ENCODE data around the gene ARHGAP40.

Gene ARHGAP40

DNA sequence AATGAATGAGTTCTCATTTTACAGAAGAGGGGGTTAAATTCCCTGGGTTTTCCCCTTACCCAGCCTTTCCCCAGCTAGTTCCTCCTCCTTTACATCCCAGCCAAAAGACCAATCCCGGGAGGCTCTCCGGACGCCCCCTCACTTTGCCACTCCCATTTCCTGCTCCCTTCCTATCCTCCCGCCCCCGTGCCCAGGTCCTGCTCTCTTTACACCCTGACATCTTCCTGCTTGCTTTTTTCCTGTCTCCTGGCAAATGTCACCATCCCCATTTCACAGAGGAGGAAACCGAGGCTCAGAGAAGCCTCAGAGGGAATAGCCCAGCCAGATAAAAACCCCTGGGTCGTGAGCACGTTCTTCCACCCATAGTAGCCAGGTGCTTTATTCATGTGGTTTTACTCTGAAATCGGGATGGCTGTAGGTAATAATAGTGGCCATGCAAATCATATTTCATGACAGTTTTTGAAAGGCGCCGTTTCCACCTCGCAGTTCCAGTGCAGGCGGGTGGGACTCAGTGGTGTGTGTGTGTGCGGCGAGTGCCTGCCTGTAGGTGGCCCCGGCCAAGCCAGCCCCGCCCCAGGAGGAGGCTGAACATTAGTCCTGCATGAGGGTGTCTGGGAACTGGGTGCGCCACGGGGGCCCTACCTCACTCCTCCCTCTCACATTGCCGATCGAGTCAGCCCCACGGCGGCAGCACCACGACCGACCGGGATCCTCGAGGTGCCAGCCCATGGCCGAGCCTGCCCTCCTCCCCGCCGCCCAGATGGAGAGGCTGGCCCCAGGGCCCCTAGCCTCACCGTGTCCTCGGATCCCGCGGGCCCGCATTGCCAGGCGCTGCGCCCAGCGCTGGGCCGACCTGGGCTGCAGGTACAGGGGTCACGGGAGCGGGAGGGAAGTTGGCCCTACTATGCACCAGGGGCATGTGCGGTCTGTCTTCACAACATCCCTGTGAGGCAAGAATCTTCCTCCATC, at the start of gene ARHGAP40:
ARHGAP40 (plus strand) TSS at position 594 of the 969 bp plus-strand sequence.
- Histone ChIP-seq H3K4me1 (ENCODE audit: control insufficient read depth, insufficient read depth, low read length, unreplicated experiment) (peaks cover 17% of the 10 kb centered on the region), H3K36me3 (ENCODE audit: insufficient read depth, low read length) (no peaks in the 10 kb centered on the region), H3K27ac (ENCODE audit: low read depth, low read length) (no peak within 1 kb of the TSS), H2AFZ (ENCODE audit: low read length, unreplicated experiment) (peak within 1 kb of the TSS; percentile 27), H3K79me2 (ENCODE audit: control insufficient read depth, insufficient read depth, low read length, unreplicated experiment) (no peaks in the 10 kb centered on the region), H3K4me3 (ENCODE audit: low read depth, low read length) (peak within 1 kb of the TSS; percentile 58), H3K27me3 (ENCODE audit: insufficient read depth, low read length) (no peaks in the 10 kb centered on the region)

- H3K27me3 ChIP-seq (ENCODE audit: insufficient read depth, low read length) = no peaks in the 10 kb centered on the region
- no peak overlapping the region for H2AFZ ChIP-seq (ENCODE audit: low read length, unreplicated experiment)
- H3K36me3 ChIP-seq (ENCODE audit: insufficient read depth, low read length) = peaks cover 53% of the 10 kb centered on the region
- no peaks in the 10 kb centered on the region for H3K4me1 ChIP-seq (ENCODE audit: control insufficient read depth, insufficient read depth, low read length, unreplicated experiment)
- no peak overlapping the region for H3K27ac ChIP-seq (ENCODE audit: low read depth, low read length)
- H3K4me3 ChIP-seq (ENCODE audit: low read depth, low read length) = no peak overlapping the region
- H3K79me2 ChIP-seq (ENCODE audit: control insufficient read depth, insufficient read depth, low read length, unreplicated experiment) = no peaks in the 10 kb centered on the region
These were observed 46.6 kb upstream of the ARHGAP40 start for GRCh38 chr20:38554986-38555385.

- Histone ChIP-seq H3K27ac (ENCODE audit: low read depth, low read length) (no peak overlapping the region), H2AFZ (ENCODE audit: low read length, unreplicated experiment) (no peak overlapping the region), H3K4me1 (ENCODE audit: control insufficient read depth, insufficient read depth, low read length, unreplicated experiment) (no peaks in the 10 kb centered on the region), H3K27me3 (ENCODE audit: insufficient read depth, low read length) (no peaks in the 10 kb centered on the region), H3K36me3 (ENCODE audit: insufficient read depth, low read length) (peaks cover 53% of the 10 kb centered on the region), H3K79me2 (ENCODE audit: control insufficient read depth, insufficient read depth, low read length, unreplicated experiment) (no peaks in the 10 kb centered on the region), H3K4me3 (ENCODE audit: low read depth, low read length) (no peak overlapping the region)
These were observed 46.2 kb upstream of the ARHGAP40 start for GRCh38 chr20:38555395-38555794.

GRCh38 chr20:38557174-38557573, 44.4 kb upstream of the ARHGAP40 start:
- Histone ChIP-seq H3K79me2 (ENCODE audit: control insufficient read depth, insufficient read depth, low read length, unreplicated experiment) (no peaks in the 10 kb centered on the region), H3K4me3 (ENCODE audit: low read depth, low read length) (no peak overlapping the region), H3K27ac (ENCODE audit: low read depth, low read length) (no peak overlapping the region), H2AFZ (ENCODE audit: low read length, unreplicated experiment) (no peak overlapping the region), H3K27me3 (ENCODE audit: insufficient read depth, low read length) (no peaks in the 10 kb centered on the region), H3K36me3 (ENCODE audit: insufficient read depth, low read length) (peaks cover 40% of the 10 kb centered on the region), H3K4me1 (ENCODE audit: control insufficient read depth, insufficient read depth, low read length, unreplicated experiment) (no peaks in the 10 kb centered on the region)

DNA sequence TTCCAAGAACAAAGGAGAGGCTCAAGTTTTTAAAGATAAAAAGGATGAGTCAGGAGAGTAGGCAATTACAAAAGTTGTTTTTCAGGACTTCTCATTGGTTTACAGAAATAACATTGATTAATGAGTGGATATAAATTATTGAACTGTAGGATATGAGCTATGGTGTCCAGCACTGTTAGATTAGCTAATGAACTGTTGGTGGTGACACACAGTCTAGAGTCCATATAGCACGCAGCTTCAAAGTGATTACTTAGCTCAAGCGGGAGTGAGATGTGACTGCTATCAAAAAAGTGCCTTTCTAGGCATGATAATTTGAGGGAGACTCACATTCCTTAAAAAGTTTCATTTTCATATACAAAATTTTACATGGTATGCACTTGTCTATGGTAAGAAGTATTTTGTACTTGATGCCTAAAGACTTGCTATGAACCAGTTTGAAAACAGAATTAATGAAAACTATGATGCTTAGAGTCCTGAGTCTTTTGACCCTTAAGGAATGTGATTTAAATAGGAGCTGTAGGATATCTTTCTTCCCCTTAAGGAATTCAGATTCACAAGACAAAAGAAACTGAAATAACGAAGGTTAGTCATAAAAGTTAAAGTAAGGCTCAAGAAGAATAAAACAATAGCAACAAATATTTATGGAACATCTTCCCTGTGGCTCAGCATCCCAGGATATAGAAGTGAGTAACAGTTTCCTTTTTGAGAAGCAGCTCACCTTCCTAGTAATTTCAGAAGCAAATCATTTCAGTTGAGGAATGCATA, 42.8 kb upstream of the ARHGAP40 start:
- no peaks in the 10 kb centered on the region for H3K79me2 ChIP-seq (ENCODE audit: control insufficient read depth, insufficient read depth, low read length, unreplicated experiment)
- no peak overlapping the region for H2AFZ ChIP-seq (ENCODE audit: low read length, unreplicated experiment)
- no peaks in the 10 kb centered on the region for H3K27me3 ChIP-seq (ENCODE audit: insufficient read depth, low read length)
- no peak overlapping the region for H3K4me3 ChIP-seq (ENCODE audit: low read depth, low read length)
- H3K27ac ChIP-seq (ENCODE audit: low read depth, low read length) = no peak overlapping the region
- peaks cover 28% of the 10 kb centered on the region for H3K36me3 ChIP-seq (ENCODE audit: insufficient read depth, low read length)
- no peaks in the 10 kb centered on the region for H3K4me1 ChIP-seq (ENCODE audit: control insufficient read depth, insufficient read depth, low read length, unreplicated experiment)

DNA sequence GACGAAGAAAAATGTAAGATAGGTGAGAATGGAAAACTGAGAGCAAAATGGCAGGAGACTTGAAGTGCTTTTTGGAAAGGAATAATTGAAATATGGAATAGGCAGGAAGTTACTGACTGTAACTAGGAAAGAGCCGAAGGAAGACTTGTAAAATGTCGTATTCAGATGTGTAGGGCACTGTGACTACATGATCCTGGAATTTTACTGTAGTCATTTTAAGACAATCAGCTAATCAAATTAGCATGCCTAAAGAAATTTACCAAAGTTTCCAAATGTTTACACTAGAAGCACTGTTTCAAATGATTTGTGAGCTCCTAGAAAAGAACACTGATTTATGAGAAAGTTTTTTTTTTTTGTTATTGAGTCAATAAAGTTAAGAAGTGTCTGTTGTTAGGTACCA, 41.8 kb upstream of the ARHGAP40 start:
- H3K27me3 ChIP-seq (ENCODE audit: insufficient read depth, low read length) = no peaks in the 10 kb centered on the region
- no peaks in the 10 kb centered on the region for H3K79me2 ChIP-seq (ENCODE audit: control insufficient read depth, insufficient read depth, low read length, unreplicated experiment)
- peaks cover 20% of the 10 kb centered on the region for H3K36me3 ChIP-seq (ENCODE audit: insufficient read depth, low read length)
- H2AFZ ChIP-seq (ENCODE audit: low read length, unreplicated experiment) = no peak overlapping the region
- H3K4me3 ChIP-seq (ENCODE audit: low read depth, low read length) = no peak overlapping the region
- no peak overlapping the region for H3K27ac ChIP-seq (ENCODE audit: low read depth, low read length)
- H3K4me1 ChIP-seq (ENCODE audit: control insufficient read depth, insufficient read depth, low read length, unreplicated experiment) = no peaks in the 10 kb centered on the region

DNA sequence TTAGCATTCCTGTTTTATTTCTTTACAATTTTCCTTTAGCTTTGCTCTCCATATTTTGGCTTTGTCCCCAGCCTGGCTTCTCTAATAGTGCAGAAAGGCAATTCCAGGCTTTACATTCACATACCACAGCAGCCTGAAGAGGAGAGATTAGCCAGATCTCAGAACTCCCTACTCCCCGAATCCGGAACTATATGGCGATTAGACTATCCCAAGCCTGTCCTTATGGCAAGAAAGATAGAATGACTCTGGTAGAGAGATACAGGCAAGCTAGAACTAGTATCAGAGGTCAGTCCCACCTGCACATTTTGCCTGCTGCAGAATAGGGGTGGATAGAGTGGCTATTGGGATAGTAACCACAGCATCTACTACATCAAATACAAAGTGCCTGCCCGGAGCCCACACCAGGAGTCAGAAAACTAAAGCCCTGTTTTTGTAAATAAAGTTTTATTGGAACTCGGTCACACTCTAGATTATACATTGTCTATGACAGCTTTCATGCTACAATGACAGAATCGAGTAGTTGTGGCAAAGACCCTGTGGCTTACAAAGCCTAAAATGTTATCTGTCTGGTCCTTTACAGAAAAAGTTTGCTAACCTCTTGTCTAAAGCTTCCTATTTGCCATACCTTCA, 37.7 kb upstream of the ARHGAP40 start:
- H3K27me3 ChIP-seq (ENCODE audit: insufficient read depth, low read length) = no peaks in the 10 kb centered on the region
- H3K4me1 ChIP-seq (ENCODE audit: control insufficient read depth, insufficient read depth, low read length, unreplicated experiment) = no peaks in the 10 kb centered on the region
- no peak overlapping the region for H3K4me3 ChIP-seq (ENCODE audit: low read depth, low read length)
- no peak overlapping the region for H3K27ac ChIP-seq (ENCODE audit: low read depth, low read length)
- H2AFZ ChIP-seq (ENCODE audit: low read length, unreplicated experiment) = no peak overlapping the region
- H3K79me2 ChIP-seq (ENCODE audit: control insufficient read depth, insufficient read depth, low read length, unreplicated experiment) = no peaks in the 10 kb centered on the region
- H3K36me3 ChIP-seq (ENCODE audit: insufficient read depth, low read length) = peaks cover 2% of the 10 kb centered on the region; the same call in 1 of the 2 replicates

DNA sequence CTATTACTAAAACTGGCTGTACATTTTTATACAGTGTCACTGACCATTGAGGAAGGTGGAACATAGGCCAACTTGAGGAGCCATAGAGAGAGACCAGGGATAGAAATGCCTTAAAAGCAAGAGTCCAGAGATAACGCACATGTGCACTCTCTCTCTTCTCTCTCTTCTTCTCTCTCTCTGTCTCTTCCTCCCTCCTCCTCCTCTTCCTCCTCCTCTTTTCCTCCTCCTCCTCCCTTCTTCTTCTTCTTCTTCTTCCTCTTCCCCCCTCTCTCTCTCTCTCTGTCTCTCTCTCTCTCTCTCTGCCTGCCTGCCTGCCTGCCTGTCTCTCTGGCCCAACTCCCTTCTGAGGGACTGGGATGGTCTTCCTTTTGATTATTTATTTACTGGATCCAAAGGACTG, 36.9 kb upstream of the ARHGAP40 start:
- H3K36me3 ChIP-seq (ENCODE audit: insufficient read depth, low read length) = no peaks in the 10 kb centered on the region; the same call in 1 of the 2 replicates

GRCh38 chr20:38566036-38566598, 35.5 kb upstream of the ARHGAP40 start:
- Histone ChIP-seq H3K79me2 (ENCODE audit: control insufficient read depth, insufficient read depth, low read length, unreplicated experiment) (no peaks in the 10 kb centered on the region), H3K27me3 (ENCODE audit: insufficient read depth, low read length) (no peaks in the 10 kb centered on the region), H3K36me3 (ENCODE audit: insufficient read depth, low read length) (peaks cover under 1% of the 10 kb centered on the region; the same call in 1 of the 2 replicates), H2AFZ (ENCODE audit: low read length, unreplicated experiment) (no peak overlapping the region), H3K4me1 (ENCODE audit: control insufficient read depth, insufficient read depth, low read length, unreplicated experiment) (no peaks in the 10 kb centered on the region), H3K4me3 (ENCODE audit: low read depth, low read length) (no peak overlapping the region), H3K27ac (ENCODE audit: low read depth, low read length) (no peak overlapping the region)

More for the DNA sequence above, 36.9 kb upstream of the ARHGAP40 start:
- Histone ChIP-seq H3K27me3 (ENCODE audit: insufficient read depth, low read length) (no peaks in the 10 kb centered on the region), H3K4me3 (ENCODE audit: low read depth, low read length) (no peak overlapping the region), H3K79me2 (ENCODE audit: control insufficient read depth, insufficient read depth, low read length, unreplicated experiment) (no peaks in the 10 kb centered on the region), H2AFZ (ENCODE audit: low read length, unreplicated experiment) (no peak overlapping the region), H3K4me1 (ENCODE audit: control insufficient read depth, insufficient read depth, low read length, unreplicated experiment) (no peaks in the 10 kb centered on the region), H3K27ac (ENCODE audit: low read depth, low read length) (no peak overlapping the region)
